Fibroblast of skin of left biceps (primary cell): ENCODE data around the gene POU4F2.

Experiments
- DNase-seq, 2 experiments: peaks; one replicate each; pipeline ENCODE4 v3.0.0-alpha.2; 2013; ENCODE audit warnings: low read depth in 2 of 2

Gene POU4F2, protein sequence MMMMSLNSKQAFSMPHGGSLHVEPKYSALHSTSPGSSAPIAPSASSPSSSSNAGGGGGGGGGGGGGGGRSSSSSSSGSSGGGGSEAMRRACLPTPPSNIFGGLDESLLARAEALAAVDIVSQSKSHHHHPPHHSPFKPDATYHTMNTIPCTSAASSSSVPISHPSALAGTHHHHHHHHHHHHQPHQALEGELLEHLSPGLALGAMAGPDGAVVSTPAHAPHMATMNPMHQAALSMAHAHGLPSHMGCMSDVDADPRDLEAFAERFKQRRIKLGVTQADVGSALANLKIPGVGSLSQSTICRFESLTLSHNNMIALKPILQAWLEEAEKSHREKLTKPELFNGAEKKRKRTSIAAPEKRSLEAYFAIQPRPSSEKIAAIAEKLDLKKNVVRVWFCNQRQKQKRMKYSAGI

GRCh38 chr4:146638786-146639505, at the start of gene POU4F2:
Gene POU4F2, plus strand, starts transcription at chr4:146638893. Its CDS starts 248 bp downstream, at chr4:146639141.
- DNase-seq = no peak

DNA sequence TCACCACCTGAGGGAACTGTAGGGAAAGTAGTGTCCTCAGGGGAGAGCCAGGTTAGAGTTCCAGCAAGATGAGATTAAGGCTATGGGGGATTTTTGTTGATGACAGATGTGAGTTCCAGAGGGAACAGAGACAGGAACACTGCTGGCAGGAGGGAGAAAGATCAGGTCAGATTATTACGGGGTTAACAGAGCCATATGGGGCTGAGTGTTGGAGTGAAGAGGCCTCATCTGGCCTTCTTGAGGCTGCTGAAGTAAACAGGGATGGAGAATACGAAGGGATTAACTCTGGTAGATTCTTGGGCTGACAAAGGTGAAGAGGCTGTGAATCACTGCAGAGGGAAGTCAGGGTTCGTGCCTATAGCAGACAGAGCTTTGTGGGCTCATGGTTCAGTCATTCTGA, 47.9 kb upstream of the POU4F2 start:
- no peak for DNase-seq

GRCh38 chr4:146592019-146592418, 46.7 kb upstream of the POU4F2 start:
- no peak for DNase-seq

DNA sequence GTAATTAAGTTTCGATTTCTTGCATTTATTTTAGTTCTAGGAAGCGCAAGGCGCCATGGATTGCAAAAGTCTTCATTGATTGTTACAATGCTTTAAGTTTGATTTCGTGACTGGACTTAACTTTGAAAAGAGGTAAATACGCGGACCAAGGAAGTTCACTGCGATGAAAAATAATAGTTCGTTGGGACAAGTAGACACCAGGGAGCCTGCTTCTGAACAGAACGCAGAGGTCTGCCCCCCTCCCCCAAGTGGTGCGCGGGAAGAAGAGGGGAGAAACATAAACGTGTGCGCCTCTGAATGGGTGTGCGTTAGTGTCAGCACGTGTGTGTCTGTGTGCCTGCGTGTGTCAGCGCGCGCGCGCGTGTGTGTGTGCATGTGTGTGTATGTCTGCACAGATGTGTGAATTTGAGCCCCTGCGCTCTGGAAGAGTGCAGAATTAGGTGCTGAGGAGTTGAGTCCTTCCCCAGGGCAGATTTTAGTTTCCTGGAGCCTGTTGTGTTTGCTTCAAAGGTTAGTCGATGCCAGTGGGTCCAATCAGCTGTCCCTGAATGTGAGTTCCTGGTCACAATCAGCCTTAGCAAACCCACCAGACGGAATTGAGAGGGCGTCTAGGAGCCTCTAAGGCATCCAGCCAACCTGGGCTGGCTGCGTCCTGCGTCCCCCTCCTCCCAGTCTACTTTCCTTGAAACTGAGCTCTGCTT, 5.8 kb upstream of the POU4F2 start:
- DNase-seq = no peak

DNA sequence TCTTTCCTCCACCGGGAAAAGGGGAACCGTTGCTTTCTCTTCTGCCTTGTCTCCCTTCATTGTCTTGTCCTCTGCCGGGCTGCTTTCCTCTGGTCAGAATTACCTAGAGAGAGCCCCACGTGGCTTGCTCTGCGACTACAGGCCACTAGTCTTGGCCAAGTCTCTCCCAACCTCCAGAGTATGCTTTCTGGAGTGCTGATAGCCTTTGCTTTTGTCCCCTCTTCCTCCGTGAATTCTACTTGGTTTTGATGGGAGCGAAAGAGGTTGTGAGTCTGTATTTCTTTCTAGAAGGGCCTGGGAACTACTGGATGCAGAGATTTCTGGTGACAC, 5.3 kb upstream of the POU4F2 start:
- DNase-seq = no peak

- DNase-seq = no peak
Measured at GRCh38 chr4:146634825-146635224, 3.9 kb upstream of the POU4F2 start.

GRCh38 chr4:146637621-146638332, 916 bp upstream of the POU4F2 start:
- no peak for DNase-seq

DNA sequence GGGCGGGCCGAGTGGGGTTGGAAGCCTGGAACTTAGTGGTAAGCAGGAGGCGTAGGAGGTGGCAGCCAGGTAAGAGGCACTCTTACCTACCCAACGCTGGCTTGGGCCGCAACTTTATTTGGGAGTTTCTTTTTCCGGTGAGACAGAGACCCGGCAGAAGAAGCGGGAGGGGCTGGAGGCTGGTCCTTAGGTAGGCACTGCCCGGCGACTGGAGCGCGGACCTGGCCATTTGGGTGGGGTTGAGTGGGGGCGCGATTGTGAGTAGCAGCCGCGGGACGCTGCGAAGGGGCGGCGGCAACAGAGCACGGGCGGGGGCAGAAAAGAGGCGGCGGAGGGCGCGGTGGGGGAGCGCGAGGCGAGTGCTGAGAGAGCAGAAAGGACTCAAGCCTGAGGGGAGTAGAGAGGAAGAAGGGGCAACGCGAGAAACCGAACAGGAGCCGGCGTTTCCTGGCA, 334 bp upstream of the POU4F2 start:
- no peak for DNase-seq

DNA sequence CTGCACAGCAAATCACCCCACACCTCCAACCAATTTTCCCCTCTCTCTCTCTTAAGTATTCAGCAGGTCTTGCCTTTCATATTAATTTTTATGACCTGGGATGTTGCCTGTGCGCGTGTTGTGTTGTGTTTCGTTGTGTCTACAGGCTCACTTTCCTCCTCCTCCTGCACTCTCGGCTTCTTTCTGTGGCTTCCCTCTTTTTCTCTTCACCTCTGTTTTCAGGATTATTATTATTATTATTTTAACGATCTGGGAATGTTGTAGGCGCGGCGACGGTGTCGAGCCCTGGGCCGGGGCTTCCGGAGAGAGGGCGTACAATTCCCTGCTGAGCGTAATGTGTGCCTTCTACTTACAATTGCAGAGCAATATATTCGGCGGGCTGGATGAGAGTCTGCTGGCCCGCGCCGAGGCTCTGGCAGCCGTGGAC, 826 bp downstream of the POU4F2 start:
- DNase-seq = no peak

GRCh38 chr4:146640021-146640464, 1.4 kb downstream of the POU4F2 start:
- no peak for DNase-seq

- no peak for DNase-seq
Measured at GRCh38 chr4:146640465-146641061, 1.9 kb downstream of the POU4F2 start.

- DNase-seq = no peak
Measured at GRCh38 chr4:146641762-146642161, 3.1 kb downstream of the POU4F2 start.

DNA sequence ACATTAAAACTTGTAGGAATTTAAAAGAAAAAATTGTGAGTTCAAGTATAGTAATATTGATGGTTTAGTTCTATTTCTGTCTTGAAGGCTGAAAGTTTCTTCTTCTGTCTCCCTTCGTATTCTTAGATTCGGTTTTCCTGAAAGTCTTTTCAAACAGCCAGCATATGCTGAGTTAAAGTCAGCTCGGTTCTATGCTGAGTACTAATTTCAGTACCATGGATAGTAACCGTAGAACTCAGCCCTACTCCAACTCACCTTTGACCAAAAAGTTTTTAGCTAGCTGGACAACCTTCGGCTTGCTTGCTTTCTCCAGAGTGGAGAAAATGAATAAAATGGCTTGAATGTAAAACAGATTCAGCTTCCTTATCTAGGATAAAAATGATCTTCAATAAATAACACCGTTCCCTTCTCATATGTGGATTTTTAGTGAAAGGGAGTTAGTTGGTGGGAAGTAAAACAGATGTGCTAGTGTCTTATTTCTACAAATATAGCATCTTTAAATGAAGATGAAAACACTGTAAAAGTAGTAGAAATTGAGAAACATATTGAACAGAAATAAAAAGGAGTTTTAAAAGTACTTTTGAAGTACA, 5.2 kb downstream of the POU4F2 start:
- no peak for DNase-seq

GRCh38 chr4:146645921-146646320, 7.2 kb downstream of the POU4F2 start:
- no peak for DNase-seq

GRCh38 chr4:146646593-146647325, 8.1 kb downstream of the POU4F2 start:
- no peak for DNase-seq

- DNase-seq = no peak
Measured at GRCh38 chr4:146647615-146648460, 9.1 kb downstream of the POU4F2 start.

DNA sequence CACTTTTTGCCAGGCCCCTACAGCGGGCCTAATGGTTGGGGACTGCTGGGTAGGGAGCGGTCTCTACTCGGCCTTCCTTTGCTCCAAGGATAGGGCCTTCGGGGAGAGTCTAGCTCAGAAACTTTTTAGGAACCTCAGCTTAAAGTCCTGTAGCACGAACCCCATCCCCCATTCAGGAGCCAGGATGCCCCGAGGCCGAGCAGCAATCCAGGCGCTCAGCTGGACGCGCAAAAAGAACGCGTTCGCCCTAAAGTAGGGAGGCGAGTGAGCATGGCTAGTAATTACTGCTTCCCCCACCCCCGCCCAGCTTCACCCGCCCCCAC, 9.7 kb downstream of the POU4F2 start:
- no peak for DNase-seq

- DNase-seq = no peak
Measured at GRCh38 chr4:146649232-146649631, 10.5 kb downstream of the POU4F2 start.

GRCh38 chr4:146650034-146650433, 11.3 kb downstream of the POU4F2 start:
- DNase-seq = no peak
